ENCODE measurements around the gene LHFPL6.

LHFPL6 gene

DNA sequence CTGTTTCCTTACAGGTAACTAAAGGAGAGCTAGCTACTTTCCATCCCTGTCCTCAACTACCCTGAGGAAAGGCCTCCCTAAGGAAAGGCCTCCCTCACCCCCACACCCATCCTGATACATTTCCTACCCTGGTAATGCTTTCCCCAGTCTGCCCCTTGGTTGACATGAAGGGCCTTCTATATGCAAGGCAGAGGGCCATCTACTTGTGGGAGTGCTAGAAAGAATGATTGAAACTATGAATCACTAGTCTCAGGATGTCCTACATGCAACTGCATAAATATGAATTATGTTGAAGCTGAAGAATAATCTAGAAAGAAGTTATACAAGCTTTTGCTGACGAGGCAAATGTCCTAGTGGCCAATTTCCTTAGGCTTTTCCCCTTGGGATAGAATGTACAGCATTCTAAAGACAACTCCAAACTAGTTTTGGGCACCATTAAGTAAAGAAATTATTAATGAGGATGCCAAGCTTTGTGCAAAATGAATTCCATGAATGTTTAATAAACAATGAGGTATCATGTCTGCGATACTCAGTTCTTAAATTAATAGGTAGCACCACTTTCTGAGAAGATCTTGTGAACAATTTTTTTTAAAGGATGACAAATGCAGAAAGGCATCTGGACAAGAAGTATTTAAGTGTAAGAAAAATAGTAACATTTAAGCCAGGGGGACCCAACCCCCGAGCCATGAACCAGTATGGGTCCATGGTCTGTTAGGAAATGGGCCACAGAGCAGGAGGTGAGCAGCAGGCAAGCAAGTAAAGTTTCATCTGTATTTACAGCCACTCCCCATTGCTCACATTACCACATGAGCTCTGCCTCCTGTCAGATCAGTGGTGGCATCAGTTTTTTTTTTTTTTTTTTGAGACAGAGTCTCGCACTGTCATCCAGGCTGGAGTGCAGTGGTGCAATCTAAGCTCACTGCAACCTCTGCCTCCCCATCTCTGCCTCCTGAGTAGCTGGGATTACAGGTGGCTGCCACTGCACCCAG lies 223.0 kb downstream of the LHFPL6 start:
- no peak for DNase-seq

DNA sequence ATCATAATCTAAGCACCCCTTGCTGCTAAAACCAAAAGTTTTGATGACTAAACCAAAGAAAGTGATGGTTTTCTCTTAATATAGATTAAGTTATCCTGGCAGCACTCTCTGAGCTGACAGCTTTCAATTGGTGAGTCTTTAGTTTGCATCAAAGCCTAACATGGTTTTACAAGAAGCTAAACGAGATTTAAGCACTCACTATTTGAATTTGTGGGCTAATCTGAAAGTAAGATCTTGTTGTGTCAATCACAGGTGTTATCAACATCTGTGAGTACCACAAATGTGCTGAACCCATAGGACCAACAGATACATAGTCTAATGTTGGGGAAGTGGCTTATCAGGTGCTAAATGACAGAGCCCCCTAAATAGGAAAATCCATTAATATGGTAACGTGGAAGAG lies 223.9 kb downstream of the LHFPL6 start:
- DNase-seq = no peak

DNA sequence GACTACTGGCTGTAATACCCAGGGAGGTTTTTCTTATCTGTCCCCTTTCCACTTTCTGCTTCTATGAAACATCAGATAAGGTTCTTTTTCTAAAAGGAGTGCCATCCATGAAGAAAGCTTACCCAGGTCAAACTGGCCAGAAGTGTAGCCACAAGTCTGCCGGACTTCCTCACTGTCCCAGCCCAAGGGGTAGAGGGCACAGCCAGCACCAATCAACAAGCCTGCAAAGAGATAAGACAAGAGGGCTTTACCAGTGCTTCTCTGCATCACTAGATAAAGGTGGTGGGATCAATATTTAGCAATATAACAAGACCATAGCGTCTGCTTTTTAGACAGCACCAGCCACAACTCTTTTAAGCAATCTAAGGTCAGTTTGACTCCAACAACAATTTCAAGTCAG lies 224.7 kb downstream of the LHFPL6 start:
- no peak for DNase-seq

DNA sequence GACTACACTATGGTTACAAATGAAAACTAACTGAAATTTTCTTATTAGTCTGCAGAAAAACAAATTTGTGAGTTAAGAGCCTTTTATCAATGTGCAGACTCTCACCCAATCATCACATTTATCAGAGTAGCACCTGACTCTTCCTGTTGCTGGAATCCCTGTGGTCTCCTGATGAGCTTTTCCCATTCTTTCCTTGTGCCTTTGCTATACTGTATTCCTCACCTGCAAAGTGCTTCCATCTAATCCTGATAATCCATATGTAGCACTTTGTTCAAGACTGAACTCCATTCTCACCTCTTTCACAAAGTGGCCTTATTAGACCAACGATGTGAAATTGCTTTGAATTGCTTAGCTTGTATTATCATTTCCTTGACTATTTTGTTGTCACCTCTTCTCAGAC lies 225.3 kb downstream of the LHFPL6 start:
- DNase-seq = no peak

DNA sequence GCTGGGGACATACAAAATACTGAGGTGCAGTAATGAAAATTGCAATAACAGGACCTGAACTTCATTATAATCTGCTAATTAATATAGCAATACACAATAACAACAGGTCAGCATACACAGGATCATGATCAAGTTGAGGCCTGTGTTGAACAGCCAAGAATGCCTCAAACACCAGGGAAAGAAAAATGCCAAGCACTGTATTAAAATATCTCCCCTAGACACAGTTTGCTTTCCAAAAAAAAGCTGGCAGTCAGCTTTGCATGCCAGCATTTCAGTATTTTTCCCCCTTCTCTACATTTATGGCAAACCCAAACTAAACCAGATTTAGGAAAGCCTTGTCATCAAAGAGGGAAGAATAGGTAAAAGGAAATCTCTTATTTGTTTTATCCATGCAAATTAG lies 226.9 kb downstream of the LHFPL6 start:
- DNase-seq = no peak

DNA sequence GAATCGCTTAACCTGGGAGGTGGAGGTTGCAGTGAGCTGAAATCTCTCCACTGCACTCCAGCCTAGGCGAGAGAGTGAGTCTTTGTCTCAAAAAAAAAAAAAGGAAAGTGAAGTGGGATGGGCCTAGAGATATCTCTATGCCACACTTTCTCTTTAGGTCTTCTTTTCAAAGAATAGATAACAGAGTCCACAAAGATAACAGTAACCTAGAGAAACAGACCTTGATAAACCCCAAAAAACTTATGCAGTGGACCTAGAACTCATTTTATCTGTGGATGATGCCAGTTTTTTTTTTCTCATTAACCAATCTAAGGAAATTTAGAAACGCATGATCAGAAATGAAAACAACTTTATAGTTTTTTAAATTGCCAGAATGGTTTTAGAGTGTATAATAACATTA lies 227.4 kb downstream of the LHFPL6 start:
- no peak for DNase-seq

DNA sequence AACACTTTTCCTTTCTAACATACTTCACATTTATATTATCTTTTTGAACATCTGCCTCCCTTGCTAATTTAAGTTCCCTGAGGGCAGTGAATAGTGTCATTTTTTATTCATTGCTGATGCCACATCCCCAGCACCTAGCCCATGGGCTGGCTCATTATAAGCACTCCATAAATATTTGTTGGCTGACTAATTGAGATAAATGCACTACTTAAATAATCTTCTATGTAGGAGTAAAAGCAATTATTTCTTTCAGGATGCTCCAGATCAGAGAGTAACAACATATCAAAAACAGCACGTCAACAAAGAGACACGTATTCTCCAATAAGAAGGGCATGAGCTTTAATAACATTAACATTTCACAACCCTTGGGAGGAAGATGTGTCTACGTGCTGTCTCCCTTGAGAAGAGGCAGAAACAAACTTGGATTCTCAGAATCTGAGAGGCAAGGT lies 228.2 kb downstream of the LHFPL6 start:
- DNase-seq = no peak

DNA sequence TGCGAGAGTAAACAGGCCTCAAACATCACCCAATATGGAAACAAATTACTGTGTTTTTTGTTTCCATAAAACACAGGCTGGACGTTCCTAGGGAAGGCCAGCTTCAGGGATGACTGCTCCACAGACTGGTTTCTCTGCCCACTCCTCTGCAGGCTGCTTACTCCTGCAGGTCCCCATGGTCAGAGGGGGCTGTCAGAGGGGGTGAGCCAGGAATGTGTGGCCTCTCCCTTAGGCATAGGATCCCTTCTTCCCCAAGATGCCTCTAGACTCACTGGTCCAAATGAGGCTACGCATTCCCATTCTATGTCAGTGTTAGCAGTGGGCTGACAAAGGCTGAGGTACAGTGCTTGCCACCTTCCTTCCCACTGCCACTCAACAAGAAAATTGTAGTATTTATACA lies 229.8 kb downstream of the LHFPL6 start:
- DNase-seq = no peak

DNA sequence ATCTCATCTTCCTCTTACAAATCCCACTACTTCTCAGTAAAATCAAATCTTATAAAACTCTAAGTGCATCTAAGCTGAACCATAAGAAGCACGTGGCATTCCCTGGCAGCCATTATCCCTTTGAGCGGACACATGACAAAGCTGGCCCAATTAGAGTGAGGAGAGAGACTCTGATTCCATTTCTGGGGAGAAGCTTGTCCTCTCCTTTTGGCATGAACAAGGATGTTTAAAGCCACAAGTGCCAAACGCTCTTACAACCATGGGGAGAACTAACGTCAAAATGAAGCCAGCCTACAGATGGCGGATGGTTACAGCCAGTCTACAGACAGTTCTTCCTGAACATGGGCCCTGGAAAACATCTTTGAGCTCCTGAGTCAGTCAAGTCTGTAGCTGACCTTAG lies 231.3 kb downstream of the LHFPL6 start:
- DNase-seq = no peak

DNA sequence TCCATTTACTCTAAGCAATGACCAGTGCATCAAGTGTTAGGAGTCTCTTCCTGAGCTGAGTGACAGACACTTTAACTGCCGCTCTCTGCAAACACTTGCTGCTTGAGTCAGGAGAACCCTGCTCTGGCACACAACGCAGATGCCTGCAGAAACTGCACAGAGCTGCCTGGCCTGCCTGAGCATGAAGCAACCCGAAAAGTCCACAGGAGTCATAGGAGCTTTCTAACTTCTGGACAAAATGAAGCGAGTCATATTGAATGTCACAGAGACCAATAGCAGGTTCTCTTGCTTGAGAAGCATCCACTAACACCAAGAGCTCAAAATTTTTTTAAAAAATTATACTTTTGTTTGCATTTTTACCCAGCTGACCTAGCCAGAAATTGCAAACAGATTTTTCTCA lies 232.4 kb downstream of the LHFPL6 start:
- DNase-seq = no peak

DNA sequence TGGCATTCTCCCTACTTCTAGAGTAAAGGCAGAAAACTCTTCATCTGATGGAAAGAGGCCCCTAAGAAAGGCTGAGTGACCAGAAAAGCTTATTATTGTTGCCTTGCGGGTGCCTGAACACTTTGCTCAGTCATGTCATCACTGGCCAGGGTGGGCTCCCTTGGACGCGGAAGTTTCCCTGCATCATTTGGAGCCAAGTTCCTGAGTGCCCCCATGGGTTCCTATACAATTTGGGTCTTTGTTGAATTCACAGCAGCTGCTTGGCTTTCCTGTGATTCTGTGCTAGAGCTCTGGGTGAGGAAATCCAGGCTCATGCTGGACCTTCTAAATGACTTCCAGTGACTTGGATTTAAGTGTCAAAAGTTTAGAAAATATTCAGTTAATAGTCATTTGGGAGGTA lies 232.9 kb downstream of the LHFPL6 start:
- DNase-seq = no peak

DNA sequence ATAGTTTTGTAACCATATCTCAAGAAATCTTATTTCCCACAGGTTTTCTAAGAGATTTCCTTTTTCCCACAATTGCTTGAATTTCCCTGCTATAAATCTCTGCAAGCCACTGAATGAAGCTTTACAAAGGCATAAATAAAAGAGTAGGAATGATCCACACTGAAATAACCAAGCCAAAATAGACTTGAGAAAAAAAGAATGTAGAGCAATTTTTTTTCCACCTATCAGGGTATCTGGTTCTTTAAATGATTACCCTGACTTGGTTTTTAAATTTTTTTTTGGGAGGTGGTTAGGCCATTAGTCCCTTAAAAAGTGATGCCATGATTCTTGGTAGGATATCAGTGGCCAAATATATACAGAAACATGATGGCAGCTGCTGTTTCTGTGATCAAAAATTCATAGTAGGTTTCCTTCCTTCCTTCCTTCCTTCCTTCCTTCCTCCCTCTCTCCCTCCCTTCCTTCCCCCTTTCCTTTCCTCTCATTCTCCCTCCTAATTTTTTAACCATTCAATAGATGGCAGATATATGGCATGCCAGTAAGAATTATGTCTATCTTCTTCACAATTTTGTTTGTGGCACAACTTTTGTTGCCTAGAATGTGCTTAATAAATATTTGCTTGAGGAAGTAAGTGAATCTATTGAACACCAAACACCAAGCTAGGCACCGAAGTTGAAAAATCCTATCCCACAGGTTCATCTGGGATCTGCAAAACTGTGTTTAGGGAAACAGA lies 233.7 kb downstream of the LHFPL6 start:
- DNase-seq = no peak

DNA sequence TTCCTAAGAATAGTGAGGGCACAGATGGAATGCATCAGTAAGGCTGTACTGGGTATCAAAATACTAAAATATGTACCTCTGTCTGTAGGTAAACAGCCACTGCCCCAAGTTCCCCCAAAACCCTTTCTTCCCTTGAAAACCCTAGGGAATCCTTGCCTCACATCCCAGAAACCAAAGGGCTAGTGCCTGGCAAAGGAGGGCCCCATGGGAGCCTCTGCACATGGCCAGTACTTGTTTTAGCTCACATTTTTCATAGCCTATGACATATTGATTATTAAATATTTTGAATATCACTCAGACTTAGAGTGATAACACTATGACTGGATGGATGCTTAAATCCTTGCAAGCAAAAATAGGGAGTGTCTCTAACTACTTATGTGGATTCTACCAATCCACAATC lies 237.1 kb downstream of the LHFPL6 start:
- no peak for DNase-seq

DNA sequence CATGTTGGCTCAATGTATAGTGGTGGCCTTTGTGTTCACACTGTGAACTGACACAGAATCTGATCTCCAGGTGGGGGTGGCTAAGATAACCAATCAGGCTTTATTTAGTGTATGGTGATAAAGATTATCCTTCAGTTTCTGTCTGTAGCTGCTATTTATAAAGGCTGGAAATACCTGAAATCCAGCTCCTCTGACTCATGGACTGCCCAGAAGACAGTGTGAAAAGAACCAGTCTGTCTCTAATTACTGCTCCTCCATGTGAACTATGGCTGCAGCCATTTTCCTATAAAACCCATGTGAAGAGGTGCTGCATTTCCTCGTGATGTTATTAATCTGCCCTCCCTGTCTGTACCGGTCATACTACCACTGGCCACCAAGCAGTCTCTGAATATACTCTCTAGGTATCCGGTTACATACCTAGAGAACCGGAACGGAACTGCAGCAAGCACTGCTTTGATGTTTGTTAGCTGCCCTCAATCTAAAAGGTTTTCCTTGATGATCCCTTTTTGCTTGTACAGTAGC lies 238.0 kb downstream of the LHFPL6 start:
- DNase-seq = no peak

DNA sequence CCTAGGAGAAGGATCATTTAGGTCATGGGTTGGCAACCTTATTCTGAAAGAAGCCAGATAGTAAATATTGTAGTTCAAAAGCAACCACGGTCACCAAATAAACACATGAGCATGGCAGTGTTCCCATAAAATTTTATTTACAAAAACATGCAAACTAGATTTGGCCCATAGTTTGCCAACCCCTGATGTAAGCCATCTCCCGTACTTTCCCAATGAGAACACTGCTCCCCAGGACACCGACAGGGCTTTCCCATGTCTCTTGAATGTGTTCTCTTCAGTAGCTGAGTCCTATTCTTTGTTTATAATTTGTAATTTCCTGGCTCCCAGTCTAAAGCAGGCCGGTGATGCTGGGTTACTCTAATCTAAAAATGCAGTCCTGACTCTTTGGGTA lies 239.6 kb downstream of the LHFPL6 start:
- no peak for DNase-seq

DNA sequence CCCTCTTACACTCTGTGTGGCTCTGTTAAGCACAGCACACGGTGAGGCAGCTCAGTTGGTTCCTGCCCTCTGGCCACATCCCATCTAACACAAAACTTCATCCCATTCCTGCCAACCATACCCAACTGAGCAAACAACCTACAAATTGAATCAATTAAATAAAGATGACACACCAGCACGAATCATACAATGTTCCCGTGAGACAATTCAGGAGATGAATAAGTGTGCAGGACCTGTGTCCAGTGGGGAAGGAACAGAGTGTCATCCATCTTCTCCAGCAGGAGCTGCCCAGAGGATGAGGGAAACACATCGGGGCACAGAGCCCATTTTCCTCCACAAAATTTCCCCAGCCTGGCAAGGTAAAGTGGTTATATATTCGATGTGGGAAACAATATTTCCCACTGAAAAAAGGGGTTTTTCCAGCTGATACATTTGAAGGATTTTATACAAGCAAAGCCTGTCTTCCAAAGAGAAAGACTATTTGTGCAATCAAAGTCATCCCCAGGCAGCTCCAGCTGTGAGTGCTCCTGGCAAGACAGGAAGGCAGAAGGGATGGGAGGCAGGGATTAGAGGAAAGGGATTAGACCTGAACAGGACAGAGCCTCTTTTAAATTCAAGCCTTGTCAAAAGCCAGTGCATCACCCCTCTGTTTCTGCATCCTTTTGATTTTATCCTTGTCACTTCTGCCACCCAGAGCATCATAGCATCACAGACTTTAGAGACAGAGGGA lies 240.2 kb downstream of the LHFPL6 start:
- no peak for DNase-seq

DNA sequence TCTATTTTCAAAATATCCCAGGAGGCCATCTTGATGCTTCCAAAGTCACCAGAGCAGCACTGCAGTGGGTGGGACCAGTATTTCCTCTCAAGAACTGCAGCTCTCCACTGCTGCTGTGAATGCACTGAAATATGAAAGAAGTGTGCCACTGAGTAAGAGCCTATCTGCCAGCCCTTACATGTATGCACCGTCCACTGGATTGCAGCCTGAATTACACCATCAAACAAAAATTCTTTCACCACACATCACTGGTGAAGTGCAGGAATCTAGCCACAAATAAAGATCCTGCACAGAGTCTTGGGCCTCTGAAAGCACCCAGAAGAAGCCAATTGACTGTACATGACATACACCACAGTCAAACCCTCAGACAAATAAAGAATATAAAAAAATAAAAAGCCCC lies 249.0 kb downstream of the LHFPL6 start:
- DNase-seq = no peak

DNA sequence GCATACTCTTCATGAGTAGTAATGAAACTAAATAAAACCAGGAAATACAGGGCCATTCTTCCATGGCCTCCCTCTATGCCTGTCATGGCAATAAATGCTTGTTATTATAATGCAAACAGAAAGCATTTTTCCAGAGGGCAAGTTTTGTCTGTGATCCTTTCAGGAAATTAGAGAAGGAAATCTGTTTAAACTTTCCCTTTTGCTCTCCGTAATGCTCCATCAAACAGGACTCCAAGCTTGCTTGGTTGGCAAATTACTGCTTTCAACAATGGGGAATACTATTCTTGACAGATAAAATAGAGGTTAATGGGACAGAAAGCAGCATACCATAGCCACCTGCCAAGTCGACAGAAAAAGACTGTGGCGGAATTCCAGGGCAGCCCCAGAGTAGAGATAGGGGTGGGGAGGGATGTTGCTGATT lies 252.5 kb downstream of the LHFPL6 start:
- no peak for DNase-seq

DNA sequence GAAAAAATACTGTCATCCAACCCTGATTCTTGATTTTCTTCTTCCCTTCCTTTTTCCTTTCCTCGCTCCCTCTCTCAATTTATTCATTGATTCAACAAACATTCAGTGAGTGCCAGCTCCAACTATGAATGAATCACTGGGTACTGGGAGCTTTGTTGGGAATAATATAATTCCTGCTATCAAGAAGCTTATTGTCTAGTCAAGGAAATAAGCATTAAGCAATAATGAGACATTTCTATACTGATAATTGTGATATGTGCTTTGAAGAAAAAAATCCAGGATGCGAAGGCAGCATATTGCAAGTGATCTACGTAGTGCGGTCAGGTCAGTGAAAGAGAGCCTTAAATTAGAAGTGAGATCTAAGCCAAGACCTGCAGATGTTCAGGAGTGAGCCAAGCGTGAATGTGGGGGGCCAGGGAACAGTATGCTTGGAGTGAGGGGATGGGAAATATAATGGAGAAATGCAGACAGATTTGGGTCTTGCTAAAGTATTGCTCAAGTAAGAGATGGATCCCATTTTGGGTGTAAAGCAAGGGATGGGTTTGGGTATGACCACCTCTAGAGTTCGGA lies 253.5 kb downstream of the LHFPL6 start:
- no peak for DNase-seq

DNA sequence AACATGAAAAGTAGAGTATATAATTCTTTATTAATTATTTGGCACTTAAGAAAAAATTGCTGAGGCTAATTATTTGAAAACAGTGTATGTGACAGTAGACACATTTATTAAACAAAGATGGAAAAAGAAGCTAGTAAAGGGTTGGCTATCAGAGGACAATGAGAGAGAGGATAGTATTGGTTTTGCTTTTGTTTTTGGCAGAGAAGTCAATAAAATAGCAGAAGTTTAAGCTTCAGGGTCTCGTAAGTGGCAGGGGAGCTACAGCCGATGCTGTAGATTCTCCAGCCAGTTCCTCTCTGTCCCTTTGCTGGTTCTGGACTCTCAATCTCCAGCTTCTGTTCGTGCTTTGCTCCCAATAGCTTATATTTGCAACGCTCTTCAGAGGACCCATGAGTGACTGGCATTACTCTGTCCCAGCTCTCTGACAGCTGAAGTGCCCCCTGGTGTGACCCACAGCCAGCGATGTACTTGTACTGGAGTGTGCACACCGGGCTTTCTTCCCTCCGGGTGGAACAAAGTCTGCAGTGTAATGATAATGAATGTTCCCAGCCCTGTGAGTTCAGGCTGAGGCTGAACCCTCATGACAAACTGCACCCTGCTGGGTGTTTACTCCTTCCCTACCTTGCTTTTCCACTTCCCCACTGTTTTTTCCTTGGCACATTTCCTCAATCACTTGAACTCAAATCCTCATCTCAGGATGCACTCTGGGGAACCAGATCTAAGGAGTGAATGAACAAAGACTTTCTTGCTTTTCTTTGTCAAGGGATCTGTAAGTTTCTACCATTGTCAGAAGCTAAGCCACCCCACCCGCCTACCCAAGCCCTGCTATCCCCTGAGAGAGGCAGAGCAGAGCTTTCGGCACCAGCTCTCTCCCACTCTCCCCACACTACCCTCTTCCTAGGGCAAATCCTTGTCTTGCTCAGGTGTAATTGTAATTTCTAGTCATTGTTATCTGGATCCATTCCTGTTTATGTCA lies 254.8 kb downstream of the LHFPL6 start:
- DNase-seq = no peak

DNA sequence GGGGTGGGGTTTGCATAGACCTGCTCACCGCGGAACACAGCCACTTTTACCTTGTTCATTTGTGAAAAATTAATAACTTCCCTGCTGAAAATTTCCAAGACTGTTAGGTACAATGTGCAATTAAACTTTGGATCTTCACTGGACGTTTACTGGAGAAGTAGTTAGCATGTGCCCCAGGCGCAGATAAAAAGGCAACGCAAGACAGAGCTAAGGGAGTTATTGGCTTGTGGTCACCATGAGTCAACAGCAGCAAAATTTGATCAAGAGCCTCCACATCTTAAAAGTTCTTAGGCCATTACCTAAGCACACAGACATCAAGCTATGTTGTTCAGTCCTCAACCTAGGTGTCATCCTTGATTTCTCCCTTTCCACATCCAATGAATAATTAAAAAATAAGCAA lies 257.0 kb downstream of the LHFPL6 start:
- DNase-seq = no peak

DNA sequence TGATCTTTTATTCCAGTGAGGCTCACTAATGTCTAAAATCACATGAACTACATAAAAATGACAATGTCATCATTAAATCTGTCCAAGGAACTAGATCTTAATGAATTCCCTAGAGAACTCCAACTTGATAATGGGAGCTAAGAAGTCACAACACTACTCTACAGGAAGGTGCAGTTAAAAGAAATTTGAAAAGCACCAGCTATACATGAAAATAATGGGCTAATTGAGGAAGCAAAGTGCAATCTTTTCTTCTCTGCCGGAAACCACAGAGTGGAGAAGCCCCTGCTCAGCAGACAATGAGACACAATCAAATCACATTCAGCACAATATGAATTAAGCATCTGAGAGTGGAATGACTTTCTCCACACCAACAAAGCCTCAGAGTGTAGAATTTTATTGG lies 261.7 kb downstream of the LHFPL6 start:
- DNase-seq = no peak
